Uterus (tissue), 2 donors: ENCODE measurements around the gene HDAC4.

Experiments used
- CTCF ChIP-seq, 4 experiments: fragments of 200-600 bp in 2 of 4; fragments of 450-650 bp in 2 of 4; sonication (generic) in 2 of 4; IDR thresholded peaks; one replicate each; pipeline ENCODE4 v1.5.1; 2016 to 2019; ENCODE audit warnings: antibody characterized with exemption in 4 of 4, mild to moderate bottlenecking in 2 of 4, moderate library complexity in 1 of 4
- POLR2A ChIP-seq, 2 donors: fragments of 450-650 bp; IDR thresholded peaks; one replicate each; pipeline ENCODE4 v1.6.1; 2016; ENCODE audit warnings: antibody characterized with exemption in 2 of 2, mild to moderate bottlenecking in 1 of 2, moderate library complexity in 1 of 2

- TF ChIP-seq POLR2A (IDR thresholded peaks at IDR 0.05) (no peak), CTCF (IDR thresholded peaks at IDR 0.05) (no peak)
Observed at GRCh38 chr2:239353692-239354091, 47.1 kb downstream of the HDAC4 start.
